HEK293 (cell line): ENCODE results near the gene GID4.

Experiments used
- CTCF ChIA-PET: fragments of 350-600 bp; formaldehyde crosslinking; extraction: SDS; loops from one replicate; lab custom pipeline; 2021; ENCODE audit warnings: antibody characterized with exemption; lab: Yijun Ruan, JAX
- POLR2A ChIA-PET: fragments of 300-600 bp; formaldehyde crosslinking; extraction: SDS; loops from one replicate; lab custom pipeline; 2020; ENCODE audit warnings: antibody characterized with exemption, inconsistent platforms; lab: Yijun Ruan, JAX
- H3K27ac ChIP-seq: fragments of 200-500 bp; sonication (Bioruptor generic); 2 replicates; pipeline ENCODE4 v1.5.1; 2014; ENCODE audit warnings: low read depth, low read length, control low read depth, inconsistent platforms; ENCODE audit errors: extremely low read depth
- H3K36me3 ChIP-seq, 2 experiments: fragments of 200-500 bp in 1 of 2; sonication (Bioruptor generic) in 1 of 2; 1 replicate in 1 of 2; 2 replicates in 1 of 2; pipeline ENCODE4 v1.5.1; 2014 to 2017; ENCODE audit warnings: inconsistent platforms in 2 of 2, low read length in 2 of 2; ENCODE audit not compliant: control insufficient read depth in 2 of 2, insufficient read depth in 1 of 2
- H3K4me1 ChIP-seq: fragments of 200-500 bp; sonication (Bioruptor generic); 2 replicates; pipeline ENCODE4 v1.5.1; 2014; ENCODE audit warnings: mild to moderate bottlenecking, low read length, inconsistent platforms; ENCODE audit not compliant: control insufficient read depth, insufficient read depth
- H3K4me3 ChIP-seq: 2 replicates; pipeline ENCODE4 v1.5.1; 2011; ENCODE audit warnings: low read depth, mild to moderate bottlenecking, control low read depth, low read length, moderate library complexity
- H3K9me3 ChIP-seq: fragments of 200-500 bp; sonication (Bioruptor generic); 2 replicates; pipeline ENCODE4 v1.5.1; 2014; ENCODE audit warnings: low read depth, low read length, inconsistent platforms; ENCODE audit not compliant: control insufficient read depth, insufficient read depth
- ATF2 ChIP-seq: fragments of 450-650 bp; formaldehyde crosslinking; IDR thresholded peaks from 2 replicates; pipeline ENCODE4 v1.5.1; 2016; ENCODE audit warnings: missing biosample characterization, missing genetic modification characterization, low read depth
- GLIS1 ChIP-seq: fragments of 450-650 bp; formaldehyde crosslinking; IDR thresholded peaks from 2 replicates; pipeline ENCODE4 v1.5.1; 2016; ENCODE audit warnings: missing biosample characterization, missing genetic modification characterization
- GLIS2 ChIP-seq: fragments of 450-650 bp; formaldehyde crosslinking; IDR thresholded peaks from 2 replicates; pipeline ENCODE4 v1.5.1; 2016; ENCODE audit warnings: missing biosample characterization, missing genetic modification characterization
- HOXA7 ChIP-seq: sonication (generic); formaldehyde crosslinking; IDR thresholded peaks from 2 replicates; pipeline ENCODE4 v1.8.1; 2022; ENCODE audit warnings: missing genetic modification reagents, borderline replicate concordance
- KLF7 ChIP-seq: fragments of 450-650 bp; formaldehyde crosslinking; IDR thresholded peaks from 2 replicates; pipeline ENCODE4 v1.5.1; 2016; ENCODE audit warnings: missing biosample characterization, missing genetic modification characterization, borderline replicate concordance
- MYNN ChIP-seq: fragments of 450-650 bp; formaldehyde crosslinking; IDR thresholded peaks from 2 replicates; pipeline ENCODE4 v1.5.1; 2016; ENCODE audit warnings: missing biosample characterization, missing genetic modification characterization, borderline replicate concordance
- SP2 ChIP-seq: fragments of 450-650 bp; formaldehyde crosslinking; IDR thresholded peaks from 2 replicates; pipeline ENCODE4 v1.5.1; 2016; ENCODE audit warnings: missing biosample characterization, missing genetic modification characterization
- TSHZ1 ChIP-seq: fragments of 450-650 bp; formaldehyde crosslinking; IDR thresholded peaks from 2 replicates; pipeline ENCODE4 v1.5.1; 2016; ENCODE audit warnings: missing biosample characterization, missing genetic modification characterization, borderline replicate concordance
- ZBTB11 ChIP-seq: fragments of 450-650 bp; formaldehyde crosslinking; conservative IDR thresholded peaks from 2 replicates; pipeline ENCODE4 v1.5.1; 2016; ENCODE audit warnings: low read depth, missing biosample characterization, missing genetic modification characterization
- ZEB2 ChIP-seq: fragments of 450-650 bp; formaldehyde crosslinking; IDR thresholded peaks from 2 replicates; pipeline ENCODE4 v1.5.1; 2016; ENCODE audit warnings: missing biosample characterization, missing genetic modification characterization
- ZFP69B ChIP-seq: fragments of 450-650 bp; formaldehyde crosslinking; IDR thresholded peaks from 2 replicates; pipeline ENCODE4 v1.5.1; 2016; ENCODE audit warnings: missing biosample characterization, missing genetic modification characterization
- ZIC2 ChIP-seq: fragments of 450-650 bp; formaldehyde crosslinking; IDR thresholded peaks from 2 replicates; pipeline ENCODE4 v1.5.1; 2016; ENCODE audit warnings: missing biosample characterization, missing genetic modification characterization
- ZNF24 ChIP-seq: fragments of 450-650 bp; formaldehyde crosslinking; IDR thresholded peaks from 2 replicates; pipeline ENCODE4 v1.5.1; 2016; ENCODE audit warnings: missing biosample characterization, missing genetic modification characterization
- ZNF518A ChIP-seq: fragments of 450-650 bp; formaldehyde crosslinking; conservative IDR thresholded peaks from 2 replicates; pipeline ENCODE4 v1.5.1; 2016; ENCODE audit warnings: low read depth, missing biosample characterization, missing genetic modification characterization
- ZNF560 ChIP-seq: fragments of 450-650 bp; formaldehyde crosslinking; IDR thresholded peaks from 2 replicates; pipeline ENCODE4 v1.5.1; 2017; ENCODE audit warnings: missing biosample characterization, missing genetic modification characterization, borderline replicate concordance
- ZNF585B ChIP-seq: fragments of 450-650 bp; formaldehyde crosslinking; IDR thresholded peaks from 2 replicates; pipeline ENCODE4 v1.5.1; 2016; ENCODE audit warnings: missing biosample characterization, missing genetic modification characterization

Gene GID4

GRCh38 chr17:18106211-18106610 lies 67.0 kb downstream of the GID4 start:
- Histone ChIP-seq H3K36me3 (peaks cover 6 to 60% of the 10 kb centered on the region in 2 experiments; a peak in 2 of 3 replicates), H3K4me3 (no peak overlapping the region), H3K4me1 (no peaks in the 10 kb centered on the region), H3K27ac (no peak overlapping the region), H3K9me3 (no peaks in the 10 kb centered on the region)
- ChIA-PET CTCF (no interaction called here), POLR2A (no interaction called here)
- TF ChIP-seq TSHZ1 (tag by site-specific recombination) (no peak), GLIS2 (tag by site-specific recombination) (0 out of 2 replicates have a peak, but pooled peaks have one; percentile 19)

- peaks cover 6 to 51% of the 10 kb centered on the region in 2 experiments; a peak in 2 of 3 replicates for H3K36me3 ChIP-seq
- H3K27ac ChIP-seq: no peak overlapping the region
- POLR2A ChIA-PET: no interaction called here
- no peaks in the 10 kb centered on the region for H3K4me1 ChIP-seq
- TF ChIP-seq KLF7 (tag by site-specific recombination): no peak
- TF ChIP-seq, all 188 proteins: peak for 0
- CTCF ChIA-PET: interaction anchor here (0.6 kb wide), 1 partner anchor 35 kb away, joined by 4 read pairs; no protein-coding TSS in a partner anchor
- H3K4me3 ChIP-seq: no peak overlapping the region
- H3K9me3 ChIP-seq: no peaks in the 10 kb centered on the region
Measured at GRCh38 chr17:18107061-18107790, 68.0 kb downstream of the GID4 start.

GRCh38 chr17:18107971-18108370 lies 68.8 kb downstream of the GID4 start:
- no peak overlapping the region for H3K27ac ChIP-seq
- H3K4me1 ChIP-seq: no peaks in the 10 kb centered on the region
- no peak overlapping the region for H3K4me3 ChIP-seq
- peaks cover 6 to 45% of the 10 kb centered on the region in 2 experiments; a peak in 2 of 3 replicates for H3K36me3 ChIP-seq
- no peaks in the 10 kb centered on the region for H3K9me3 ChIP-seq
- CTCF ChIA-PET: no interaction called here
- POLR2A ChIA-PET: no interaction called here
- TF ChIP-seq GLIS2 (tag by site-specific recombination): 0 out of 2 replicates have a peak, but pooled peaks have one; percentile 18
- TF ChIP-seq ZEB2 (tag by site-specific recombination): no peak
- TF ChIP-seq ATF2 (tag by site-specific recombination): no peak
- TF ChIP-seq ZNF24 (tag by site-specific recombination): no peak
- no peak for TF ChIP-seq HOXA7 (CRISPR knock-in tag)
- TF ChIP-seq SP2: no peak
- no peak for TF ChIP-seq MYNN (tag by site-specific recombination)
- TF ChIP-seq ZBTB11 (tag by site-specific recombination): no peak
- no peak for TF ChIP-seq ZNF560 (tag by site-specific recombination)
- 0 out of 2 replicates have a peak, but pooled peaks have one; percentile 6 for TF ChIP-seq ZIC2 (tag by site-specific recombination)
- no peak for TF ChIP-seq ZNF585B
- no peak for TF ChIP-seq ZFP69B
- 0 out of 2 replicates have a peak, but pooled peaks have one; percentile 28 for TF ChIP-seq GLIS1
- TF ChIP-seq ZNF518A: no peak
